NCI-H69 (cell line): Measurements from ENCODE around the gene AGAP1.

Source experiments
- DNase-seq: peaks from one replicate; lab custom pipeline; 2025; lab: John Stamatoyannopoulos, UW

The AGAP1 gene

DNA sequence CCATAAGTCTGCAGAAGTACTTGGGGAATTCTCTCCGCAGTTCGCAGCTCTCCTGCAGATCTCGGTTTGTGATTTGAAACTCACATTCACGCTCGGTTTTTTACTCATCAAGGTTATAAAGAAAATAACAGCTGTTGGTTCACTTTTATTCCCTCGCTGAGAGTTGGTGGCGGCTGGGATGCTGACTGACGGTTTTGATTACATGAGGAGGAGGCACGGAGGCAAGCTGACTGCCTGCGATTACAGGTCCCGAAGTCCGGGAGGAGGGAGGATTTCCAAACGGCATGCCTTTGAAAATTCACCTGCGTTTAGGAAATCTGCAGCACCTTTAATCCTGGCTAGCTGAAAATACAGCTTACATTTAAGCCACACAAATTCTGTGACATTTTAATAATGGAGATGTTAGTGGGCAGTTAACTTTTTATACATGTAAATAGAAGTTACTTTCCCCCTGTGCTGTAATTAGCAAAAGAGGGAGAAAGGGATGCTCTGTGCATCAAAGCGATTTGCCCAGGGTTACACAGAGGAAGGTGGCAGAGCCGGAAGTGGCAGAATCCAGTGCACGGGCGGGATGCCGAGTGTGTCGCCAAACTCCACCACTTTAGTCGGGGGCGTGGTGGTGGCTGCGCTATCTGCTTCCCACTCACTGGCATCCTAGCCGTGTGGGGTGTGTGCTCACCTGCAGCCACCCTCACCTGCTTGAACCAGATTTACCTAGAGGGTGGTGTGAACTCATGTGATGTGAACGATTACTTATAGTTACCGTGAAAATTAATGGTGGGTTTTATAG is 14.7 kb downstream of the AGAP1 start:
- DNase-seq: peak; percentile 41

DNA sequence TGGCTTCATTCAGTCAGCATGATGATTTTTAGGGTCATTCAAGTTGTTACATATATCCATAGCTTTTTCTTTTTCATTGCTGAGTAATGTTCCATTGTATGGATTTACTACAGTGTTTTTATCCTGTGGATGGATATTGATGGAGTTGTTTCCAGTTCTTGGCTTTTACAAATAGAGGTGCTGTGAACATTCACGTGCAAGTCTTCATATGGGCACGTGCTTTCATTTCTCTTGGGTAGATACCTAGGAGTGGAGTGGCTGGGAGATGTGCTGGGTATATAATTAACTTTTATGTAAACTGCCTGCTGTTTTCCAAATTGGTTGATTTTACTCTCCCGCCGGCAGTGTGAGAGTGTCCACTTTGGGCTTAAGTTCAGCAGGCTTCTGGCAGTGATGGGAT is 16.5 kb downstream of the AGAP1 start:
- peak; percentile 91 for DNase-seq

DNA sequence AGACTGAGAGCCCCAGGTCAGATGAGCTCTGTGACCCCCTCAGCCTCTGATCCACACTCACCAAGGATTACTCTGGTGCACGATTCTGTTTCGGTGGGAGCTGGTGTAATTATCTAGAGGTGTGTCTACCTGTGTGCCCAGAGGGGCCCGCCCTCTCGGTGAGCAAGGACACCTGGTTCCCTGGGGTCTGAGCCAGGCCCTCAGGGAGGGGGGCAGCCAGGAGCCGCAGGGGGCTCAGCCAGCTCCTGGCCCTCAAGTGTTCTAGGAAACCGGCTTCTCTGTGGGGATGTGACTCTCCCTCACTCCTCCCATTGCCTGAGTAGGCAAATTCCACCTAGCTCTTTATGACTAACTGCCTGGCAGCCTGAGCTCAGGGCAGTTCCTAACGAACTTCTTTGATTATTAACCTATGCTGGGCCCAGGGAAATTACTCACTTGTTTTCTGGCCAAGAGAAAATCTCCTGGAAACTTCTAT is 17.4 kb downstream of the AGAP1 start:
- DNase-seq: peak; percentile 90

DNA sequence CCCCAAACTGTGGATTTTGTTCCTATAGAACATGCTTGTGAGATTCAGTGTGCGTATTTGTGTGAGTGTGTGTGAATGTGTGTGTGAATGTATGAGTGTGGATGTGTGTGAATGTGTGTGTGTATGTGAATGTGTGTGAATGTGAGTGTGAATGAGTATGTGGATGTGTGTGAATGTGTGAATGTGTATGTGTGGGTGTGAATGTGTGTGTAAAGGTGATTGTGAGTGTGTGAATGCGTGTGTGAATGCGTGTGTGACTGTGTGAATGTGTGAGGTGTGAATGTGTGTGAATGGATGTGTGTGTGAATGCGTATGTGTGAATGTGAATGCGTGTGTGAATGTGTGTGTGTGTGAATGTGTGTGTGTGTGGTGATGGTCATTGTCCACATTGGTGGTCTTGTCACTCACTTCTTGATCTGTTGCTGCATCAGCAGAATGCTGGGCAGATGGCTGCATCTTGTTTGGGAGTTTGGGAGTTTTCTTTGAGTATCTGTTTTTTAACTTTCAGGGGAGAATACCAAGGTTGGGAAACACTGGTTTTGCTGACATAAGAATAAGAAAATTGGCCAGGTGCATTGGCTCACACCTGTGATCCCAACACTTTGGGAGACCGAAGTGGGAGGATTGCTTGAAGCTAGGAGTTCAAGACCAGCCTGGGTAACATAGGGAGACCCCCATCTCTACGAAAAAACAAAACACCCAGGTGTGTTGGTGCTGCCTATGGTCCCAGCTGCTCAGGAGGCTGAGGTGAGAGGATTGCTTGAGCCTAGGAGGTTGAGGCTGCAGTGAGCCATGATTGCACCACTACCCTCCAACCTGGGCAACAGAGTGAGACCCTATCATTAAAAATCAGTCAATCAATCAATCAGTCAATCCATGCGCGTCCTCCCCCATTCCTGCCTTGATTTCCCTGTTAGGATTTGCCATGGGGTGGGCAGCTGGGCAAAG is 18.2 kb downstream of the AGAP1 start:
- no peak for DNase-seq

DNA sequence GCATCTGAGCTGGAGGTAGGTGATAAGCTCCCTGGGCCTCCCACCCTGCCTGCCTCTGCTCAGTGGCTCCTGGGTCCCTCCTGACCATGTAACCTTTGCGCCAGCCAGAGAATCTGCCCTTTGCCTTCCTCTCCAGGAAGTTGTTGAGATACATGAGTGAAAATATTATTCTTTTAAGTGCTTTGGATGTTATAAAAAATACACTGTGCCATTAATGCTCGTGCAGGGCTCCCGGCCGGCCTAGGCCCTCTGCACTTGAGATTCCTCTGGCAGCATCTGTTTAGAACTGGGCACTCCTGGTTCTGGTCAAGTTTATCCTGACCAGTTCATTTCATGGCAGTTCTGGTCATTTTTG is 18.8 kb downstream of the AGAP1 start:
- DNase-seq: no peak

DNA sequence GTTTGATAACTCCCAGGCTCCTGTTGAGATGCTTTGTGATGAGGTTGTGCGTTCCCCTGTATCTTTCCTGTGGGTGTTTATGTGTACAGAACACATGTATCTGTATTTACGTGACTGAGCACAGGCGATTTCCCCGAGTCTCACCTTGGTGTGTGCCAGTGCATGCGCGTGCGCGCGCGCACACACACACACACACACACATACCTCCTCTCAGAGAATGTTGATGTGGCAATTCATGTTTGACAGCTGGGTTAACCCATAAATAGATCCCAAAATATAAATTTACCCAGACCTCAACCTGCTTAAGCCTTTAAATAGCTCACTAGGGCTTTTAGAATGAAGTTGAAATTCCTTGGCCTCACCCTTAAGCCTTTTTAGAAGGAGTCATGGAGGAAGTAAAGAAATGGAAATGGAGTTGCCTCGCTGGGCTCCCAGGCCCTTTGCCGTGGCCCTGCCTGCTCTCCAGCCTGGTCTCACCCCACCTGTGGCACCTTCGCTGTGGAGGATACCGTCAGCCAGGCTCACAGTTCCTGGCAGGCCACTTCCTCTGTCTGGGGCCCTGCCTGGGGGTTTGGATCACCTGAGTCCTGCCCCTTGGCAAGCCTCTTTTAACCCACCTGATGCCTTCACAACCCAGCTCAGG is 20.3 kb downstream of the AGAP1 start:
- no peak for DNase-seq

DNA sequence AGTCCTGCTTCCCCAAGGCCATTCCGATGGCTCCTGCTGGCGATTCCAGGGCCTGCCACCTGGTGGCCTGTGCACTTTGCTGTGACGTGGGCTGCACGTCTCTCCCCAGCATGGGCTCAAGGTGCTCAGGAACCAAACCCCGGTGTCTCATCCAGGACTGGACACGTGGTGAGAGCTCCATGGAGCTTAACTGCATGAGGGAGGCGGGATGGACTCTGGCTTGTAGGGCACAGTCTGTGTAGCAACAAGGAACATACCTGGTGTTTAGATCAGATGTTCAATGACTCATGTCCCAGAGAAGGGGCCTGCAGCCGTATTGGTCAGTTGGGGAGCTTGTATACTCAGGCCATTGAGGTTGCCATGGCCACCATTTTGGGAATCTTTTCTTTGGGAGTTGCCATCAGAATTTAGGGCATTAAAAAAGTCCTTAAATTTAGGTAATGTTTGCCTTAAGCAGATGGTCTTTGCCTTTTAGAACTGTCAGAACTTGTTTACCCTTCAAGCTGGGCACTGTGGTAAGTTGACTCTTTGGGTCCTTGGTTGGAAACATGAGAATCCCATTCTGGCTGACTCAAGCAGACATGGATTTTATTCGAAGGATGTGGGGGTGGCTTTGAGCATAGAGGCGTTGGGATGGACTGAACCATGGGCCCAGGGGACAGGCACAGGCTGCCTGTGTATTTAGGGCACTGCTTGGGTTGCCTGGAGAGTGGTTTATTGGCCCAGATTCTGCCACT is 21.0 kb downstream of the AGAP1 start:
- peak; percentile 73 for DNase-seq

DNA sequence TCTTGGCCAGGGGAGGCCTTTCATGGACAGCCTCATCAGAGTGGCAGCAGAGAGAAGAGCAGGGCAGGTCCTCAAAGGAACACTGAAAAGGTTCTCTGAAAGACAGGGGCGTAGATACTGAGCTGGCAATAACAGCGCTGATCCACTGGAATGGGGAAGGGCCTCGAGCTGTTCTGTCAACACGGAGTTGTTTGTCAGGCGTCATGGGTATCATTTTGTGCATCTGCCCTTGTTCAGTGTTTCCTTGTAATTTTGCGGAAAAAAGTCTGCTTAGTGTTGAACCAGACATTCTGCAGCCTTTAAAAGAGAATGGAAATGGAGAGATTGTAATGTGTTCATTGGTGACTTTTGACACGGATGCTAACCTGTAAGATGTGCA is 21.5 kb downstream of the AGAP1 start:
- no peak for DNase-seq

DNA sequence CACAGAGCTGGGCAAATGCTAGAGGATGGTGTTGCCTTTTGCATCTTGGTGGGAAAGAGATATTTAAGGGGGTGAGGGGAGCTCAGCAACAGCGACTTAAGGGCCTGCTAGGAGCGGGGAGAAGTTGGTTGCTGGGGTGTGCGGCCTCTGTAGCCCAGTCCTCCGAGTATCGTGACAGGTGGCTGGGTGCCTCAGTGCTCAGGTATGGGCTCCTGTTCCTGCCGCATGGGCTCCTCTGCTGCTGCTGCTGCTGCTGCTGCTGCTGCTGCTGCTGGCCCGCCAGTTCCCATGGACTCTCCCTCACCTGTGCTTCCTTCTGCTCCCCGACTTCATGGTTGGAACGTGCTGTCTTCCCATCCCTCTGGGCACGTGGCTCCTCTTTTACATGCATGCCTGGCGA is 22.0 kb downstream of the AGAP1 start:
- DNase-seq: no peak

DNA sequence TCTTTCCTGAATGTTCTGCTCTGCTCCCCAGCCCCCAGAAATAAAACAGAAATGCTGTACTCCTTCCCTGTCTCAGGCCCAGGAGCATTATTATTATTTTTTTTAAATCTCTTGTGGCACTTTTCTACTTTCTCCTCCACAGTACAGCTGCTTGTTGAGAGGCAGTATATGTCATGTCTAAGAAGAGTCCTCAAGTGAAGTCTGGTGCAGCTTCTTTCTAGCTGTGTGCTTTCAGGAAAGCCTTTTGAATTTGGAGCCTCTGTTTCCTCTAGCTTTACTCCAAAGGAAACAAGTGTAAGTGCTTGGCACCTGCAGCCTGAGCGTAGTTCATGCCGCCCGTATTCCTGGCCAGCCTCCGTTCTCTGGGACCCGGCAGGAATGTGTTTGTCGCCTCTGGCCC is 22.4 kb downstream of the AGAP1 start:
- DNase-seq: no peak

DNA sequence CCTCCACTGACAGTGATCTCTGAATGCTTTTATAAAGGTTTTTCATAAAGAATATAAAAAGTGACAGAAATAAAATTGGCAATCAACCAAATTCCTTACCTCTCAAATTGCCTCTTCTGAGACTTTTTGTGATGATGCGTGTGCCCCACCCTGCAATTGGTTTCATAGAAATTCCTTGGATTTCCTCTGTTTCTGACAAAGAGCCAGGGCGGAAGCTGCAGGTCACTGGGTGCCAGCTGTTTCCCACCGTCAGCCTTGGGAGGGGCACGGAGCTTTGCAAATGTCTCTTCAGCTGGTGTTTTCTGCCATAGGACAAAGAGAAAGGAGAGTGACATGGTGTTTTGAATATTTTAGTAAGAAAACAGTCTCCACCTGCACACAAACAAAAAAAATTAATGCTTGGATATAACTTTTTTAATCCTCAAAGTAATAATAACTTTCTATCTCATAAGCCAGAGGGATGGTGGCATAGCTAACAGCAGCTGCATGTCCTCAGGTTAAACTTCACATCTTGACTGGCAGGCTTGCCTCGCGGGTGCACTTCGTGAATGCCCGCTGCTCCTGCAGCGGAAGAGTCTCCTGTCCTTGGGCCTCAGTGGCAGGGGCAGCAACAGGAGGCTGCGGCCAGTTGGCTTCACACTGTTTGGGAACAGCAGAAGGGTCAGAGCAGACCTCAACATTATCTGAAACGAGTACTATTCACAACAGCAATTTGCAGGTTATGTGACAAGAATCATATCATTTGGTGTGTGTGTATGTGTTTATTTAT is 24.7 kb downstream of the AGAP1 start:
- DNase-seq: peak; percentile 27

DNA sequence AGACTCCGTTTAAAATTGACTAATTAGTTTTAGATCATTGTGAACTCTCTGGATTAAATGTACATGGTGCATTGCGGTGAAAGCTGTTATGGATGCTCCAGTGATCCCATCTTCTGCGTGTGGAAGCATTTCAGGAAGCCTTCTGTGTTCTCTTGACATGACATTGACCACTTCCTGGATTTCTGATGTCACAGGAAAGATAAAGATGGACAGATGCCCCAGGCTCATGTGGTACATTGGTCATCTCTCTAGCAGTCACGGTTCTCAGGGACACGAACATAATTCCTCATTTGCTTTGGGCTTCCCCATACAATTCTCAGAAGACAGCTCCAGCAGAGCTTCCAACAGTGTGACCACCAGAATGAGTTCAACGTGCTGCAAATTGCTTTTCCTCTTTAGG is 26.9 kb downstream of the AGAP1 start:
- DNase-seq: no peak

DNA sequence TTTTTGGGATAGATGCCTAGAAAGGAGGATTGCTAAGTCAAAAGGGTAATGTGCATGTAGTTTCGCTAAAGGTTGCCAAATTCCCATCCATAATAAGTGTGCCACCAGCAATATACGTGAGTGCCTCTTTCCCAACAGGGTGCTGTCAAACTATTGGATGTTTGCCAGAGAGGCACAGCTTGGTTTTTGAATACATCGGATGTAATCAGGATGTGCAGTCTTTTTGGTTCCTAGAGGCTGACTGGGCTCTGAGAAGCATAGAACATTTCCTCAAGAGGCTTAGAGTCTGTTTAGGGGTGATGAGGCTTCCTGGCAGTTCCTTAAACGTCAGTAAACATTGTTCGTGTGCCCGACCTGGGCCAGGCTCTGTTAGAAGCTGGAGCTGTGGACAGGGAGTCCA is 28.0 kb downstream of the AGAP1 start:
- DNase-seq: peak; percentile 90

DNA sequence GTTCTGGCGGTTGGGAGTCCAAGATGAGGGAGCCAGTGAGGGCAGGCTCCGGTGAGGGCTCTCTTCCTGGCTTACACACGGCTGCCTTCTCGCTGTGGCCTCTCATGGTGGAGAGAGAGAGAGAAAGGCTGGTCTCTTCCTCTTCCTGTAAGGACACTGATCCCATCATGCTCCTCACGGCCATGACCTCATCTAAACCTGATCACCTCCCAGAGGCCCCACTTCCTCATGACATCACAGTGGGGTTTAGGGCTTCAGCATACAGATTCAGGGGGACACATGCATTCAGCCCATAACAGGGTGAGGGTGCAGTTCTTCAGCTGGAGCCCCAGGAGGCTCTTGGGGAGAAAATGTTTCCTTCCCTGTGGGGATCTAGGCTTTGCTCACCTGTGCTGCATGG is 29.2 kb downstream of the AGAP1 start:
- DNase-seq: no peak

DNA sequence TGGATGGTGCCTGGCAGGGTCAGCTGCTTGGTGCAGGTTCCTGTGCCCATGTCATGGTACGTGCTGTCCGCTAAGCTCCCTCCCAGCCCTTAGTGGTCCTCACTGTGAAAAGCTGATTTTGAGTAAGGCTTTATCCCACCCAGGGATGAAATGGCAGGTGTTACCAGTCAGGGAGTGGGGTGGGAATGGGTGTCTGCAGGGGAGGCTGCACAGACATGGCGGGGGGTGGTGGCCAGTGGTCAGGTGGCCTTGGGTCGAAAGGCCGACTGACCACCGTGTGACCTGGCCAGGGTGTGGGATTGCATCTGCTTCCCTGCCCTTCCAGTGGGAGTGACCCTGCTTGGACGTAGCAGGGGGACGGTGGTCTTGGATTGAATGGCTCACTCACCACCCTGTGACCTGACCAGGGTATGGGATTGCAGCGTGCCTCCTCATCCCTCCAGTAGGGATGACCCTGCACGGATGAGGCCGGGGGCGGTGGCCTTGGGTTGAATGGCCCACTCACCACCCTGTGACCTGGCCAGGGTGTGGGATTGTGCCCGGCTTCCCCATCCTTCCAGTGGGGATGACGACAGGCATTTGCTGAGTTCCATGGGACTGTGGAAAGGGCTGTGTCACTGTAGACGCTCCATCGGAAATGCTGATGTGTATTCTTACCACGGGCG is 29.8 kb downstream of the AGAP1 start:
- no peak for DNase-seq

DNA sequence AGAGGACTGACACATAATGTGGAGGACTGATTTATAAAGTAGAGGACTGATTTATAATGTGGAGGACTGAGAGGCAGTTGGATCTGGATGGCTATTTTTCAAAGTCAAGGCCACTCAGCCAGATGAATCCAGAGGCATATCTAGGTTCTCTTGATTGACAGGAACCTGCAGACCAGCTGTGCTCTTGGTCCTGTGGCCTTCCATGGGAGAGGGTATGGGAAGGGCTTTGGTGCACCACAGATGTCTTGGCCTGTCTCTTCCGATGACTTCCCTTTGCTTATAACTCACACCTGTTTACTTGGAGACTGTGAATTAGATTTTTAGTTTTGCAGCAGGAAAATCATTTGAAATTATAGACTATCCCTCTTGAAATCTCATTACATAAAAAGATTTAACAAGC is 32.3 kb downstream of the AGAP1 start:
- DNase-seq: no peak

DNA sequence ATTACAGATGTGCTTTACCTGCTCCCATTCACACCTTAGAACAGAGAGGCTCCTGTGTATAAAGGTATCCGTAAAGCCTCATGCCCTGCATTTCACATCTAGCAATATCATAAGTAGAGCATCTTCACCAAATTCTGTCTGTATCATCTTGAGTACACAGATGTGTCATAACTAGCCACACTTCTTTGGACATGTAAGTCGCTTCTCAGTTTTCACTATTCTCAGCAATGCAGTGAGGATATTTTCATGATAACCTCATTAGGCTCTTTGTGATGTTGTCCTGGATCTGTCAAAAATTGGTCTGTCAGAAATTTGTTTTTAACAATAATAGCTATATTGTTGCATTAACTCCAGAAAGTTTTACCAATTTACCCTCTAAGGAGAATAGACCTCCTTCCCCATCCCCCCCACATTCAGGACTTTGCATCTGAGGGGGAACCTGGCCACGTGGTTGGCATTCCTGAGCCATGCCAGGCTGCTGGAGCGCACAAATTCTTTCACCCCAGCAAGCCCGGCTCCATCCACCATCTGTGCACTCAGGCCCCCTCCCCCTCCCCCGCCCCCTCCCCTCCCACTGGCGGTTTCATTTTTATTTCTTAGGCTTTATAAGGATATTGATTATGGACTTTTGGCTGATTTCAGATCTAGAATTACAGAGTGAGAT is 34.1 kb downstream of the AGAP1 start:
- DNase-seq: no peak

DNA sequence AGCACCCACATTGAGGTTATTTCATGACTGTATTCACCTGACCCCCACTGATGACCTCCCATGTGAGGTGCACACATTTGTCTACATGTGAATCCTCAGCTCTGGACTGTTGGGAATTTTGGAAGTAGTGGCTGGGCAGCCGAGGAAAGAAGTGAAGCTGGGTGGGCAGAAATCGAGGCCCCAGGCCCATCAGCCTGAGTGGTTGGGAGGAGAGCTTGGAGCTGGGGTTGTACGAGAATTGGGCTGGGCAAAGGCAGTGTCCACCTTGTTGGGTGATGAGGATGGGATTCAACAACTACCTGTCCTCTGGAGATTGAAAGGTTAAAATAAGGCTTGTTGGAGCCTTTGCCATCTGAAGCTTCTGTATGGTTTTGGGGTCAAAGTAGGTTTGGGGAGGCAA is 35.8 kb downstream of the AGAP1 start:
- no peak for DNase-seq

DNA sequence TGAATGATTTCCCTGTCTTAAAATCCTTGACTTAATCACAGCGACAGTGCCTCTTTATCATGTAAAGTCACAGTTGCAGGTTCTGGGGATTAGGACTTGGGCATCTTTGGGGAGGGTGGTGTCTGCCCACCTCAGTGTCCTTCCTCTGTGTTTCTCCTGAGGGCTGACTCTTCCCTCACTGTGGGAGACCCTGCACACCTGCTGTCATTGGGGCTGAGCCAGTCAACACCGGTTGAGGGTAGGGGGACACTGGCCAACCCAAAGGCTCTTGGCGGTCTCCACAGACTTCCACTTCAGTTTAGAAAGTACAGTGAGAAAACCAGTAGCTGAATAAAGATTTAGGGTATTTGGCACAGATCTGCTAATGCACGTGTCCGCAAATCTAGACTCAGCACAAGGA is 36.9 kb downstream of the AGAP1 start:
- DNase-seq: no peak

DNA sequence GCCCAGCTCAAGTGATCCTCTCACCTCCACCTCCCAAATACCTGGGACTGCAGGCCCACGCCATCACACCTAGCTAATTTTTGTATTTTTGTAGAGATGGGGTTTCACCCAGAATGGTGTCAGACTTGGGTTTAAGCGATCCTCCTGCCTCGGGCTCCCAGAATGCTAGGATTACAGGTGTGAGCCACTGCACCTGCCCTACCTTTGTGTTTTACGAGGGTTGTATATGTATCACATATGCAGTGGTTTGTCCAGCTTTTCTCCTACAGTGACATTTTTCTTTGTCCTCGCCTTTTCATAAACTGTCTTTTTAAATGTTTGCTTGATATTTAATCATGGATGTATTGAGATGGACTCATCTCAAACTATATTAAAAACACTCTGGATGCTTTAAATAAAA is 38.5 kb downstream of the AGAP1 start:
- no peak for DNase-seq
